MM.1S (cell line): Measurements from ENCODE around the gene THADA.

Source experiments
- DNase-seq: peaks from one replicate; pipeline ENCODE4 v3.0.0-alpha.2; 2015
- H2AFZ ChIP-seq: fragments of 300-600 bp; sonication (generic); 2 replicates; pipeline ENCODE4 v1.6.0; 2016; ENCODE audit warnings: antibody characterized with exemption, low read length
- H3F3A ChIP-seq: fragments of 300-600 bp; sonication (generic); 2 replicates; pipeline ENCODE4 v1.6.1; 2016; ENCODE audit warnings: mild to moderate bottlenecking, antibody characterized with exemption, low read length, moderate library complexity, mixed read lengths; ENCODE audit not compliant: insufficient read depth
- H3K27ac ChIP-seq: fragments of 300-600 bp; sonication (generic); 2 replicates; pipeline ENCODE4 v1.5.1; 2016; ENCODE audit warnings: mild to moderate bottlenecking, low read length
- H3K27me3 ChIP-seq: fragments of 300-600 bp; sonication (generic); replicated peaks from 2 replicates; pipeline ENCODE4 v1.6.0; 2016; ENCODE audit warnings: low read length; ENCODE audit not compliant: insufficient read depth
- H3K36me3 ChIP-seq: fragments of 300-600 bp; sonication (generic); replicated peaks from 2 replicates; pipeline ENCODE4 v1.6.1; 2016; ENCODE audit warnings: mild to moderate bottlenecking, low read length, mixed read lengths; ENCODE audit not compliant: insufficient read depth
- H3K4me1 ChIP-seq: fragments of 300-600 bp; sonication (generic); 2 replicates; pipeline ENCODE4 v1.6.1; 2016; ENCODE audit warnings: low read length, mixed read lengths
- H3K4me2 ChIP-seq: fragments of 300-600 bp; sonication (generic); 2 replicates; pipeline ENCODE4 v1.6.0; 2016; ENCODE audit warnings: low read depth, low read length
- H3K4me3 ChIP-seq: fragments of 300-600 bp; sonication (generic); 2 replicates; pipeline ENCODE4 v1.5.1; 2016; ENCODE audit warnings: low read length, mixed read lengths
- H3K79me2 ChIP-seq: fragments of 300-600 bp; sonication (generic); 2 replicates; pipeline ENCODE4 v1.6.1; 2016; ENCODE audit warnings: mixed run types, low read length, mixed read lengths
- H3K9ac ChIP-seq: fragments of 300-600 bp; sonication (generic); 2 replicates; pipeline ENCODE4 v1.6.1; 2016; ENCODE audit warnings: low read length, mixed read lengths
- H3K9me2 ChIP-seq: fragments of 300-600 bp; sonication (generic); replicated peaks from 2 replicates; pipeline ENCODE4 v1.6.1; 2016; ENCODE audit warnings: mild to moderate bottlenecking, low read length, mixed read lengths; ENCODE audit not compliant: insufficient read depth
- H3K9me3 ChIP-seq: fragments of 300-600 bp; sonication (generic); replicated peaks from 2 replicates; pipeline ENCODE4 v1.6.1; 2016; ENCODE audit warnings: mild to moderate bottlenecking, low read length, mixed read lengths; ENCODE audit not compliant: insufficient read depth
- H4K20me1 ChIP-seq: fragments of 300-600 bp; sonication (generic); 2 replicates; pipeline ENCODE4 v1.6.1; 2016; ENCODE audit warnings: mild to moderate bottlenecking, low read length, moderate library complexity, mixed read lengths; ENCODE audit not compliant: insufficient read depth
- EZH2 ChIP-seq: fragments of 300-600 bp; sonication (generic); optimal IDR thresholded peaks from 2 replicates; pipeline ENCODE3; 2017; ENCODE audit warnings: low read depth, mild to moderate bottlenecking, antibody characterized with exemption, low read length, mixed read lengths
- EZH2phosphoT487 ChIP-seq: fragments of 300-600 bp; sonication (generic); IDR thresholded peaks from 2 replicates; pipeline ENCODE4 v1.6.1; 2018; ENCODE audit warnings: antibody characterized with exemption, low read length
- TF ChIP-seq, protein P1 (sequence below): fragments of 300-600 bp; sonication (generic); IDR thresholded peaks from 2 replicates; pipeline ENCODE4 v1.5.1; 2016; ENCODE audit warnings: antibody characterized with exemption, low read length, mixed read lengths

THADA gene

DNA sequence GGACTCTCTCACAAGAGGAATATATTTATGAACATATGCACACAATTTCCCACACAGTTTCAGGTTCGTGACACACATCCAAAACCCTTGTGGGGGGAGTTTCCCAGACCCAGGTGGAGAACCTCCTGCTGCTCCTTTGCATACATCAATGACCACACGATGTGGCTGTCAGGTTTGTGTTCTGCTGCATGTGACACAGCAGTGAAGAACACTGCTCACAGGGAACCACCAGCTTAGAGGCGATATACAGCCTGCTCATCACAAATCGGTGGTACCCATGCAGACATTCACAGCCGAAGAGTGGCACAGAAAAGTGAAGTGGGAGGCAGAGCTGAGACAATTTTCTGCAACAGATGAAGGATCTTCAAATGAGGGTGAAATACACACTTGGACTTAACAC is 193.8 kb downstream of the THADA start:
- Histone ChIP-seq H3K9me3 (no peaks in the 10 kb centered on the region), H3K27me3 (no peaks in the 10 kb centered on the region), H3F3A (peaks cover 17% of the 10 kb centered on the region), H3K36me3 (no peaks in the 10 kb centered on the region), H3K4me1 (peaks cover 59% of the 10 kb centered on the region), H2AFZ (no peak overlapping the region), H3K9ac (peak overlapping the region; percentile 43), H3K4me3 (peak overlapping the region; percentile 20; the same call in 1 of the 2 replicates), H3K27ac (peak overlapping the region; percentile 75), H4K20me1 (no peaks in the 10 kb centered on the region), H3K9me2 (no peaks in the 10 kb centered on the region), H3K4me2 (peak overlapping the region; percentile 67), H3K79me2 (no peaks in the 10 kb centered on the region)
- TF ChIP-seq, protein P1, sequence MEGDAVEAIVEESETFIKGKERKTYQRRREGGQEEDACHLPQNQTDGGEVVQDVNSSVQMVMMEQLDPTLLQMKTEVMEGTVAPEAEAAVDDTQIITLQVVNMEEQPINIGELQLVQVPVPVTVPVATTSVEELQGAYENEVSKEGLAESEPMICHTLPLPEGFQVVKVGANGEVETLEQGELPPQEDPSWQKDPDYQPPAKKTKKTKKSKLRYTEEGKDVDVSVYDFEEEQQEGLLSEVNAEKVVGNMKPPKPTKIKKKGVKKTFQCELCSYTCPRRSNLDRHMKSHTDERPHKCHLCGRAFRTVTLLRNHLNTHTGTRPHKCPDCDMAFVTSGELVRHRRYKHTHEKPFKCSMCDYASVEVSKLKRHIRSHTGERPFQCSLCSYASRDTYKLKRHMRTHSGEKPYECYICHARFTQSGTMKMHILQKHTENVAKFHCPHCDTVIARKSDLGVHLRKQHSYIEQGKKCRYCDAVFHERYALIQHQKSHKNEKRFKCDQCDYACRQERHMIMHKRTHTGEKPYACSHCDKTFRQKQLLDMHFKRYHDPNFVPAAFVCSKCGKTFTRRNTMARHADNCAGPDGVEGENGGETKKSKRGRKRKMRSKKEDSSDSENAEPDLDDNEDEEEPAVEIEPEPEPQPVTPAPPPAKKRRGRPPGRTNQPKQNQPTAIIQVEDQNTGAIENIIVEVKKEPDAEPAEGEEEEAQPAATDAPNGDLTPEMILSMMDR: no peak
- TF ChIP-seq EZH2phosphoT487: no peak
- no peak for TF ChIP-seq EZH2
- peak; percentile 91 for DNase-seq

DNA sequence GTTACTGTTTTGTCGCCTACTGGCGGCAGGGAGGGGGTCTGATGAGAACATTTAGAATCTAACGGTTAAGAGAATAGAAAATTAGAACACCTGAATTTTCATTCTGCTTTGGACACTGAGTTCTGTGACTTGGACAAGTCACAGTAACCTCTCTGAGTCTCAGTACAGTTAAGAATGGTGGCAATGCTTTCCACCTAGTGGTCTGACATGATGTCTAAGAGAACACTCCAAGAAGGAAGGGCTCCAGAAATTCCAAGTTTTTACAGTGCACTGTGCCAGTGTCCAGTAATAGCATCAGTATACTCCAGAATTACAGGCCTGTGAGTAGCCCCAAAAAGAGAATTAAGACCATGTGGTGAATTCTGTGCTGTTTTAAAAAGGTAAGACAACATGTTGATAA is 195.3 kb downstream of the THADA start:
- Histone ChIP-seq H3K27ac (no peak overlapping the region), H4K20me1 (no peaks in the 10 kb centered on the region), H3K9me2 (no peaks in the 10 kb centered on the region), H3K9ac (no peak overlapping the region), H3K27me3 (no peaks in the 10 kb centered on the region), H3K4me1 (peaks cover 45% of the 10 kb centered on the region), H3K4me2 (no peak overlapping the region), H3K36me3 (no peaks in the 10 kb centered on the region), H2AFZ (no peak overlapping the region), H3K9me3 (no peaks in the 10 kb centered on the region), H3K79me2 (no peaks in the 10 kb centered on the region), H3K4me3 (no peak overlapping the region), H3F3A (peaks cover 17% of the 10 kb centered on the region)
- TF ChIP-seq EZH2phosphoT487: no peak
- DNase-seq: no peak

DNA sequence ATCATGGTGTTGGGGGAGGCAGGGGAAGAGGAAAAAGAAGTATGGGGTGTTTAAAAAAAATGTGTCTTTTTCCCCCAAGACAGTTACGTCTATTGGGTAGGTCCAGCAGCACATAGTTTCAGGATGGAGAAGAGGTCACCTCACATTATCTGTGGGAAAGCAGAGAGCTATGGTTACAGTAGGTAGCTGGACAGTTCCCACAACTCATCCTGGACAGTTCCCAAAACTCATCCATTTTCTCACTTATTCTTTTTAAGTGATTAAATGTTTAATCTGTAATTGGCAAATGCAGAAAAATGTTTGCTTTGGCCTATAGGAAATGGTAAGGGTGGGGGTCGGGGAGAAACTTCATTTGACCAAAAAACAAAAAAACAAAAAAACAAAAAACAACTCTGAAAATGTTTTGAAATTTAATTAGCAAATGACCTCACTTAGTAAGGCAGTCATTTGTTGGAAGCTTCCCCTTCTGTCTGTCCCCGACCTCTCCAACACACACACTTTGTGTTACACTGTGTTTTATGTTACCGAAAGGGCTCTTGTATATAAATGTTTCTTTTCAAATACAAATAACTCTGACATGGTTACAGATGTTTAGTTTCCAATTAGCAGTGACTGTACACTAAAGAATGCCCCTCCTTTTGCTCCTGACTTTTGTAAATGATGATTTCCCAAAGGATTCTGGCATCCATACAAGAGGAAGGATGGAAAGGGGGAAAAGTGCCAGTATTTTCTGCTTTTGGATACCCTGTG is 196.1 kb downstream of the THADA start:
- Histone ChIP-seq H3K27me3 (no peaks in the 10 kb centered on the region), H4K20me1 (no peaks in the 10 kb centered on the region), H3K4me2 (no peak overlapping the region), H3K27ac (no peak overlapping the region), H3K9me2 (no peaks in the 10 kb centered on the region), H3K4me3 (no peak overlapping the region), H3K9ac (no peak overlapping the region), H3K36me3 (no peaks in the 10 kb centered on the region), H3K4me1 (peaks cover 42% of the 10 kb centered on the region), H3K9me3 (no peaks in the 10 kb centered on the region), H3K79me2 (no peaks in the 10 kb centered on the region), H3F3A (peaks cover 17% of the 10 kb centered on the region), H2AFZ (no peak overlapping the region)
- TF ChIP-seq EZH2phosphoT487 (no peak), EZH2 (no peak)
- TF ChIP-seq, protein P1: no peak
- DNase-seq: no peak

DNA sequence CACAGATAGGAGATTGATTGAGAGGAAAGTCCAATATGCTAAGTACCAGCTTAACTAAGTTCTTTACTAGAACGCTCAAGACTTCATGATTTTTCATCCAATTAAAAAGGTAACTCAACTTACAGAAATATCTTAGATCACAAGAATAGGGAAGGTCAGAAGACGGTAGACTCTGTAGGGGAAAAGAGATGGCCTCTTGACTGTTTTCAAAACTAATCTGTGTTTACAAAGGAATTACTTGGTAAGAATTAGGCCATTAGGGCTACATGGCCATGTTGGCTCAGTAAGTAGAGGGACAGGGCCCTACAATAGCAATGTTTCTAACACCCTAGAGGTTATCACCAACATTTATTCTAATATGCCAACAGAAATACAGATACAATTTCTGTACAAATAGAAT is 196.7 kb downstream of the THADA start:
- no peak overlapping the region for H3K27ac ChIP-seq
- no peak overlapping the region for H3K4me2 ChIP-seq
- H3K79me2 ChIP-seq: no peaks in the 10 kb centered on the region
- no peaks in the 10 kb centered on the region for H3K36me3 ChIP-seq
- peaks cover 17% of the 10 kb centered on the region for H3F3A ChIP-seq
- H4K20me1 ChIP-seq: no peaks in the 10 kb centered on the region
- H2AFZ ChIP-seq: no peak overlapping the region
- no peak for TF ChIP-seq EZH2phosphoT487
- no peak for TF ChIP-seq EZH2
- TF ChIP-seq, protein P1: no peak
- no peak overlapping the region for H3K4me3 ChIP-seq
- no peaks in the 10 kb centered on the region for H3K27me3 ChIP-seq
- H3K9me2 ChIP-seq: no peaks in the 10 kb centered on the region
- no peaks in the 10 kb centered on the region for H3K9me3 ChIP-seq
- peaks cover 37% of the 10 kb centered on the region for H3K4me1 ChIP-seq
- H3K9ac ChIP-seq: no peak overlapping the region
- no peak for DNase-seq
